HEK293 (cell line): Measurements from ENCODE around the gene NDRG3.

Experiments used
- CTCF ChIA-PET: fragments of 350-600 bp; formaldehyde crosslinking; extraction: SDS; loops from one replicate; lab custom pipeline; 2021; ENCODE audit warnings: antibody characterized with exemption; lab: Yijun Ruan, JAX
- POLR2A ChIA-PET: fragments of 300-600 bp; formaldehyde crosslinking; extraction: SDS; loops from one replicate; lab custom pipeline; 2020; ENCODE audit warnings: antibody characterized with exemption, inconsistent platforms; lab: Yijun Ruan, JAX
- H3K27ac ChIP-seq: fragments of 200-500 bp; sonication (Bioruptor generic); 2 replicates; pipeline ENCODE4 v1.5.1; 2014; ENCODE audit warnings: low read depth, low read length, control low read depth, inconsistent platforms; ENCODE audit errors: extremely low read depth
- H3K36me3 ChIP-seq, 2 experiments: fragments of 200-500 bp in 1 of 2; sonication (Bioruptor generic) in 1 of 2; 1 replicate in 1 of 2; 2 replicates in 1 of 2; pipeline ENCODE4 v1.5.1; 2014 to 2017; ENCODE audit warnings: inconsistent platforms in 2 of 2, low read length in 2 of 2; ENCODE audit not compliant: control insufficient read depth in 2 of 2, insufficient read depth in 1 of 2
- H3K4me1 ChIP-seq: fragments of 200-500 bp; sonication (Bioruptor generic); 2 replicates; pipeline ENCODE4 v1.5.1; 2014; ENCODE audit warnings: mild to moderate bottlenecking, low read length, inconsistent platforms; ENCODE audit not compliant: control insufficient read depth, insufficient read depth
- H3K4me3 ChIP-seq: 2 replicates; pipeline ENCODE4 v1.5.1; 2011; ENCODE audit warnings: low read depth, mild to moderate bottlenecking, control low read depth, low read length, moderate library complexity
- H3K9me3 ChIP-seq: fragments of 200-500 bp; sonication (Bioruptor generic); 2 replicates; pipeline ENCODE4 v1.5.1; 2014; ENCODE audit warnings: low read depth, low read length, inconsistent platforms; ENCODE audit not compliant: control insufficient read depth, insufficient read depth
- BCL11B ChIP-seq: fragments of 450-650 bp; formaldehyde crosslinking; IDR thresholded peaks from 2 replicates; pipeline ENCODE4 v1.5.1; 2016; ENCODE audit warnings: low read depth, missing biosample characterization, missing genetic modification characterization
- BCL6B ChIP-seq: fragments of 450-650 bp; formaldehyde crosslinking; IDR thresholded peaks from 2 replicates; pipeline ENCODE4 v1.5.1; 2017; ENCODE audit warnings: missing biosample characterization, missing genetic modification characterization
- OSR2 ChIP-seq: fragments of 450-650 bp; formaldehyde crosslinking; IDR thresholded peaks from 2 replicates; pipeline ENCODE4 v1.5.1; 2016; ENCODE audit warnings: missing biosample characterization, missing genetic modification characterization
- PRDM6 ChIP-seq: fragments of 450-650 bp; formaldehyde crosslinking; IDR thresholded peaks from 2 replicates; pipeline ENCODE4 v1.5.1; 2017; ENCODE audit warnings: missing biosample characterization, missing genetic modification characterization
- ZBTB10 ChIP-seq: fragments of 450-650 bp; formaldehyde crosslinking; IDR thresholded peaks from 2 replicates; pipeline ENCODE4 v1.5.1; 2016; ENCODE audit warnings: missing biosample characterization, missing genetic modification characterization
- ZBTB48 ChIP-seq: fragments of 450-650 bp; formaldehyde crosslinking; IDR thresholded peaks from 2 replicates; pipeline ENCODE4 v1.5.1; 2016; ENCODE audit warnings: missing biosample characterization, missing genetic modification characterization
- ZNF112 ChIP-seq: fragments of 450-650 bp; formaldehyde crosslinking; IDR thresholded peaks from 2 replicates; pipeline ENCODE4 v1.5.0; 2017; ENCODE audit warnings: missing biosample characterization, missing genetic modification characterization
- ZNF132 ChIP-seq: fragments of 450-650 bp; formaldehyde crosslinking; IDR thresholded peaks from 2 replicates; pipeline ENCODE4 v1.5.1; 2017; ENCODE audit warnings: missing biosample characterization, missing genetic modification characterization, borderline replicate concordance
- ZNF140 ChIP-seq: fragments of 450-650 bp; formaldehyde crosslinking; IDR thresholded peaks from 2 replicates; pipeline ENCODE4 v1.5.1; 2016; ENCODE audit warnings: missing biosample characterization, missing genetic modification characterization
- ZNF146 ChIP-seq: fragments of 450-650 bp; formaldehyde crosslinking; IDR thresholded peaks from 2 replicates; pipeline ENCODE4 v1.5.1; 2016; ENCODE audit warnings: missing biosample characterization, missing genetic modification characterization
- ZNF211 ChIP-seq: fragments of 450-650 bp; formaldehyde crosslinking; IDR thresholded peaks from 2 replicates; pipeline ENCODE4 v1.5.1; 2016; ENCODE audit warnings: low read depth, missing biosample characterization, missing genetic modification characterization
- ZNF292 ChIP-seq: fragments of 450-650 bp; formaldehyde crosslinking; IDR thresholded peaks from 2 replicates; pipeline ENCODE4 v1.5.1; 2016; ENCODE audit warnings: low read depth, missing biosample characterization, missing genetic modification characterization, borderline replicate concordance
- ZNF398 ChIP-seq: fragments of 450-650 bp; formaldehyde crosslinking; IDR thresholded peaks from 2 replicates; pipeline ENCODE4 v1.5.1; 2017; ENCODE audit warnings: missing biosample characterization, missing genetic modification characterization
- ZNF416 ChIP-seq: fragments of 450-650 bp; formaldehyde crosslinking; IDR thresholded peaks from 2 replicates; pipeline ENCODE4 v1.5.1; 2016; ENCODE audit warnings: missing biosample characterization, missing genetic modification characterization
- ZNF48 ChIP-seq: fragments of 450-650 bp; formaldehyde crosslinking; IDR thresholded peaks from 2 replicates; pipeline ENCODE4 v1.5.1; 2016; ENCODE audit warnings: missing biosample characterization, missing genetic modification characterization
- ZNF510 ChIP-seq: fragments of 450-650 bp; formaldehyde crosslinking; IDR thresholded peaks from 2 replicates; pipeline ENCODE4 v1.5.1; 2018; ENCODE audit warnings: mild to moderate bottlenecking, missing genetic modification characterization, missing biosample characterization; ENCODE audit not compliant: insufficient replicate concordance
- ZNF600 ChIP-seq: fragments of 450-650 bp; formaldehyde crosslinking; IDR thresholded peaks from 2 replicates; pipeline ENCODE4 v1.5.1; 2016; ENCODE audit warnings: missing biosample characterization, missing genetic modification characterization
- ZNF629 ChIP-seq: fragments of 450-650 bp; formaldehyde crosslinking; IDR thresholded peaks from 2 replicates; pipeline ENCODE4 v1.5.1; 2017; ENCODE audit warnings: missing biosample characterization, missing genetic modification characterization
- ZNF76 ChIP-seq: fragments of 450-650 bp; formaldehyde crosslinking; IDR thresholded peaks from 2 replicates; pipeline ENCODE4; 2016; ENCODE audit warnings: low read depth, missing biosample characterization, missing genetic modification characterization, borderline replicate concordance
- ZNF785 ChIP-seq: fragments of 450-650 bp; formaldehyde crosslinking; IDR thresholded peaks from 2 replicates; pipeline ENCODE4 v1.5.1; 2016; ENCODE audit warnings: missing biosample characterization, missing genetic modification characterization

NDRG3 gene

GRCh38 chr20:36777576-36777975, 31.7 kb upstream of the NDRG3 start:
- Histone ChIP-seq H3K4me1 (peaks cover 3% of the 10 kb centered on the region; the same call in 1 of the 2 replicates), H3K27ac (no peak overlapping the region)
- TF ChIP-seq OSR2 = no peak
- TF ChIP-seq ZNF146 = no peak
- TF ChIP-seq ZNF416 (tag by site-specific recombination) = no peak
- no peak for TF ChIP-seq ZNF76 (tag by site-specific recombination)
- no peak for TF ChIP-seq ZNF48 (tag by site-specific recombination)
- no peak for TF ChIP-seq BCL11B (tag by site-specific recombination)
- TF ChIP-seq ZNF292 (tag by site-specific recombination) = no peak
- no peak for TF ChIP-seq PRDM6 (tag by site-specific recombination)
- no peak for TF ChIP-seq ZNF785 (tag by site-specific recombination)
- TF ChIP-seq ZNF140 (tag by site-specific recombination) = no peak
- no peak for TF ChIP-seq ZNF510 (tag by site-specific recombination)
- TF ChIP-seq ZNF211 (tag by site-specific recombination) = no peak
- no peak for TF ChIP-seq BCL6B (tag by site-specific recombination)
- TF ChIP-seq ZNF132 = no peak
- TF ChIP-seq ZNF600 = no peak
- TF ChIP-seq ZNF398 (tag by site-specific recombination) = no peak
- no peak for TF ChIP-seq ZBTB10 (tag by site-specific recombination)
- TF ChIP-seq ZNF629 (tag by site-specific recombination) = no peak
- TF ChIP-seq ZNF112 = no peak
- no peak for TF ChIP-seq ZBTB48 (tag by site-specific recombination)
- TF ChIP-seq, all 188 proteins: peak for 0
- Histone ChIP-seq H3K36me3 (no peaks in the 10 kb centered on the region; a peak in 1 of 3 replicates), H3K4me3 (no peak overlapping the region), H3K9me3 (no peaks in the 10 kb centered on the region)
- POLR2A ChIA-PET = interaction anchor here (0.6 kb wide), 1 partner anchor 12 kb away, joined by 3 read pairs; no protein-coding TSS in a partner anchor
- CTCF ChIA-PET = interaction anchor here (1.6 kb wide), 1 partner anchor 15 kb away, joined by 5 read pairs; no protein-coding TSS in a partner anchor
